Neural cell (in vitro differentiated cells): ENCODE measurements around the gene ST6GALNAC2. TPM values are rescaled to one million over a fixed set of nuclear protein-coding genes. Genes with fewer than 3 reads are reported as not detected.

Source experiments
- H2AFZ ChIP-seq: fragments of 200-600, 300-800 bp; sonication (generic), shearing (Covaris generic); 2 replicates; pipeline ENCODE4 v1.6.0; 2014; ENCODE audit warnings: low read depth, mild to moderate bottlenecking, antibody characterized with exemption, low read length, moderate library complexity
- H3F3A ChIP-seq: fragments of 200-600 bp; shearing (Covaris generic); 2 replicates; pipeline ENCODE4 v1.6.1; 2016; ENCODE audit warnings: mild to moderate bottlenecking, moderate library complexity, mixed read lengths, antibody characterized with exemption, low read length; ENCODE audit not compliant: insufficient read depth, poor library complexity, severe bottlenecking
- H3K27ac ChIP-seq: fragments of 200-600, 300-800 bp; sonication (generic), shearing (Covaris generic); 2 replicates; pipeline ENCODE4 v1.5.1; 2014; ENCODE audit warnings: mild to moderate bottlenecking, low read length, moderate library complexity
- H3K27me3 ChIP-seq: fragments of 300-800, 200-600 bp; sonication (generic), shearing (Covaris generic); 2 replicates; pipeline ENCODE4 v1.6.0; 2014; ENCODE audit warnings: mild to moderate bottlenecking, low read depth, low read length, moderate library complexity; ENCODE audit not compliant: insufficient read depth
- H3K36me3 ChIP-seq: fragments of 300-800, 200-600 bp; sonication (generic), shearing (Covaris generic); 2 replicates; pipeline ENCODE4 v1.5.1; 2014; ENCODE audit warnings: mild to moderate bottlenecking, antibody characterized with exemption, low read length, moderate library complexity; ENCODE audit not compliant: insufficient read depth
- H3K4me2 ChIP-seq: fragments of 300-800, 200-600 bp; sonication (generic), shearing (Covaris generic); 2 replicates; pipeline ENCODE4 v1.6.0; 2014; ENCODE audit warnings: mild to moderate bottlenecking, low read length
- H3K4me3 ChIP-seq: fragments of 300-800, 200-600 bp; sonication (generic), shearing (Covaris generic); 2 replicates; pipeline ENCODE4 v1.5.1; 2014; ENCODE audit warnings: mild to moderate bottlenecking, low read length, moderate library complexity
- H3K79me2 ChIP-seq: fragments of 200-600 bp; shearing (Covaris generic); replicated peaks from 2 replicates; pipeline ENCODE4 v1.6.0; 2014; ENCODE audit warnings: mild to moderate bottlenecking, low read length, moderate library complexity; ENCODE audit not compliant: insufficient read depth
- H3K9ac ChIP-seq: fragments of 300-800, 200-600 bp; sonication (generic), shearing (Covaris generic); 2 replicates; pipeline ENCODE4 v1.6.1; 2016; ENCODE audit warnings: mild to moderate bottlenecking, low read length, mixed read lengths
- H3K9me2 ChIP-seq: fragments of 200-600 bp; shearing (Covaris generic); 2 replicates; pipeline ENCODE4 v1.6.1; 2016; ENCODE audit warnings: mild to moderate bottlenecking, low read length, mixed read lengths; ENCODE audit not compliant: insufficient read depth
- H3K9me3 ChIP-seq: fragments of 200-600, 300-800 bp; sonication (generic), shearing (Covaris generic); 2 replicates; pipeline ENCODE4 v1.6.1; 2016; ENCODE audit warnings: mild to moderate bottlenecking, mixed run types, low read length, moderate library complexity, mixed read lengths
- H4K20me1 ChIP-seq: fragments of 200-600 bp; shearing (Covaris generic); 2 replicates; pipeline ENCODE4 v1.6.1; 2016; ENCODE audit warnings: mild to moderate bottlenecking, mixed run types; ENCODE audit not compliant: insufficient read depth
- EP300 ChIP-seq: fragments of 450-650 bp; conservative IDR thresholded peaks from 2 replicates; pipeline ENCODE4 v1.6.1; 2014; ENCODE audit warnings: antibody characterized with exemption, mild to moderate bottlenecking, moderate library complexity; ENCODE audit not compliant: poor library complexity, severe bottlenecking
- EZH2 ChIP-seq: fragments of 200-600, 300-800 bp; shearing (Covaris generic), sonication (generic); IDR thresholded peaks from 2 replicates; pipeline ENCODE4 v1.6.1; 2014; ENCODE audit warnings: antibody characterized with exemption, low read length, borderline replicate concordance, mild to moderate bottlenecking; ENCODE audit not compliant: insufficient read depth, poor library complexity, severe bottlenecking
- MXI1 ChIP-seq: fragments of 450-650 bp; conservative IDR thresholded peaks from 2 replicates; pipeline ENCODE4 v1.6.1; 2014; ENCODE audit warnings: antibody characterized with exemption, mild to moderate bottlenecking; ENCODE audit not compliant: poor library complexity, severe bottlenecking
- POLR2AphosphoS5 ChIP-seq: IDR thresholded peaks from 2 replicates; pipeline ENCODE4 v1.6.1; 2012
- TAF1 ChIP-seq: IDR thresholded peaks from 2 replicates; pipeline ENCODE4 v1.6.1; 2012; ENCODE audit warnings: low read depth
- polyA plus RNA-seq: library from polyadenylated mRNA; depleted of rRNA; stranded (reverse); fragments of >200 nt; gene quantifications from 2 replicates; pipeline ENCODE4 v1.2.3, GENCODE V29; 2014
- TF ChIP-seq, protein P1 (sequence below): fragments of 450-650 bp; IDR thresholded peaks from 2 replicates; pipeline ENCODE4 v1.5.1; 2014; ENCODE audit warnings: antibody characterized with exemption, mild to moderate bottlenecking, moderate library complexity; ENCODE audit not compliant: poor library complexity, severe bottlenecking

Gene ST6GALNAC2
- polyA plus RNA-seq, 1 donor from 2014 or later = not detected

DNA sequence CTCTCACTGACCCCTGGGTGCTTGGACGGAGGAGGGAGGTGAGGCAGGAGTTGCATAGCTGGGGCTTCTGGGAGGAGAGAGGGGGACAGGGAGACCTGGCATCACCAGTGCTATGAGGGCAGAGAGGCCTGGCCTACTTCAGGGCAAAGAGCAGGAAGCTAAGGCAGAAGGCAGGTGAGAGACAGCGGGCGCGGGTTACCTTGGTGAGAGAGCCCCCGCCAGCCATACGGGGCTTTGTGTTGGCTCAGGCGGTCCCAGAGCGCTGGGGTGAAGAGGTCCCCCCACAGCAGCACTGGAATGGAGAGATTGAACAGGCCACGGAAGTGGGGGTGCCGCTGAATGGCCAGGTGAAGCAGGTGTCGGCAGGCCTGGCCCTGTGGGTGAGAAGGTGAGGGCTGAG, 11.5 kb downstream of the ST6GALNAC2 start:
- Histone ChIP-seq H3K9ac (no peak overlapping the region), H3K9me3 (no peaks in the 10 kb centered on the region)
- no peak for TF ChIP-seq TAF1
- TF ChIP-seq, protein P1, sequence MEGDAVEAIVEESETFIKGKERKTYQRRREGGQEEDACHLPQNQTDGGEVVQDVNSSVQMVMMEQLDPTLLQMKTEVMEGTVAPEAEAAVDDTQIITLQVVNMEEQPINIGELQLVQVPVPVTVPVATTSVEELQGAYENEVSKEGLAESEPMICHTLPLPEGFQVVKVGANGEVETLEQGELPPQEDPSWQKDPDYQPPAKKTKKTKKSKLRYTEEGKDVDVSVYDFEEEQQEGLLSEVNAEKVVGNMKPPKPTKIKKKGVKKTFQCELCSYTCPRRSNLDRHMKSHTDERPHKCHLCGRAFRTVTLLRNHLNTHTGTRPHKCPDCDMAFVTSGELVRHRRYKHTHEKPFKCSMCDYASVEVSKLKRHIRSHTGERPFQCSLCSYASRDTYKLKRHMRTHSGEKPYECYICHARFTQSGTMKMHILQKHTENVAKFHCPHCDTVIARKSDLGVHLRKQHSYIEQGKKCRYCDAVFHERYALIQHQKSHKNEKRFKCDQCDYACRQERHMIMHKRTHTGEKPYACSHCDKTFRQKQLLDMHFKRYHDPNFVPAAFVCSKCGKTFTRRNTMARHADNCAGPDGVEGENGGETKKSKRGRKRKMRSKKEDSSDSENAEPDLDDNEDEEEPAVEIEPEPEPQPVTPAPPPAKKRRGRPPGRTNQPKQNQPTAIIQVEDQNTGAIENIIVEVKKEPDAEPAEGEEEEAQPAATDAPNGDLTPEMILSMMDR = no peak
- no peak for TF ChIP-seq EZH2
- no peak for TF ChIP-seq EP300

DNA sequence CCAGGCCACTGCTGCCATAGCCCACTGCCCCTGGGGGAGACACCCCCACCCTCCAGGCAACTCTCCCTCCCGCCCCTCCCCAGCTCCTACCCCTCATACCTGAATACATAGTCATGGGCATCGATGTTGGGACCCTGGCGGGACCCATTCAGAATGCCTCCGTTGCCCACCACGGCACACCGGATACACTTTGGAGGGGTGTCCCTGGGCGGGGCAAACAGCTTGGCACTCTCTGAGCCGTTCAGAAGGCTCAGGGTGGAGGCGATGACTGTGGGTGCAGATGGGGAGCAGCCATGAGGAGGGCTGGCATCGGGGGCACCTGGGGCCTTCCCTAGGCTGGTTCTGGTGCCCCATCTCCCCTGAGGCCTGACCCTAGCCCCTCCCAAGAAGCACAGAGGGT, 12.6 kb downstream of the ST6GALNAC2 start:
- no peaks in the 10 kb centered on the region for H3K9me3 ChIP-seq
- no peak overlapping the region for H2AFZ ChIP-seq
- no peaks in the 10 kb centered on the region for H3K9me2 ChIP-seq
- no peak overlapping the region for H3K4me3 ChIP-seq
- TF ChIP-seq POLR2AphosphoS5 = no peak
- no peak for TF ChIP-seq EP300
- H3K27me3 ChIP-seq = no peaks in the 10 kb centered on the region
- no peaks in the 10 kb centered on the region for H3K79me2 ChIP-seq
- H3F3A ChIP-seq = no peaks in the 10 kb centered on the region
- H3K36me3 ChIP-seq = no peaks in the 10 kb centered on the region
- H3K9ac ChIP-seq = no peak overlapping the region
- no peak overlapping the region for H3K4me2 ChIP-seq
- H3K27ac ChIP-seq = no peak overlapping the region
- no peaks in the 10 kb centered on the region for H4K20me1 ChIP-seq

More for the DNA sequence above, 11.5 kb downstream of the ST6GALNAC2 start:
- H3F3A ChIP-seq = no peaks in the 10 kb centered on the region
- no peaks in the 10 kb centered on the region for H3K36me3 ChIP-seq
- H3K4me2 ChIP-seq = no peak overlapping the region
- no peaks in the 10 kb centered on the region for H4K20me1 ChIP-seq
- H3K4me3 ChIP-seq = no peak overlapping the region
- no peaks in the 10 kb centered on the region for H3K9me2 ChIP-seq
- no peaks in the 10 kb centered on the region for H3K79me2 ChIP-seq
- no peak overlapping the region for H3K27ac ChIP-seq
- no peaks in the 10 kb centered on the region for H3K27me3 ChIP-seq
- H2AFZ ChIP-seq = no peak overlapping the region

DNA sequence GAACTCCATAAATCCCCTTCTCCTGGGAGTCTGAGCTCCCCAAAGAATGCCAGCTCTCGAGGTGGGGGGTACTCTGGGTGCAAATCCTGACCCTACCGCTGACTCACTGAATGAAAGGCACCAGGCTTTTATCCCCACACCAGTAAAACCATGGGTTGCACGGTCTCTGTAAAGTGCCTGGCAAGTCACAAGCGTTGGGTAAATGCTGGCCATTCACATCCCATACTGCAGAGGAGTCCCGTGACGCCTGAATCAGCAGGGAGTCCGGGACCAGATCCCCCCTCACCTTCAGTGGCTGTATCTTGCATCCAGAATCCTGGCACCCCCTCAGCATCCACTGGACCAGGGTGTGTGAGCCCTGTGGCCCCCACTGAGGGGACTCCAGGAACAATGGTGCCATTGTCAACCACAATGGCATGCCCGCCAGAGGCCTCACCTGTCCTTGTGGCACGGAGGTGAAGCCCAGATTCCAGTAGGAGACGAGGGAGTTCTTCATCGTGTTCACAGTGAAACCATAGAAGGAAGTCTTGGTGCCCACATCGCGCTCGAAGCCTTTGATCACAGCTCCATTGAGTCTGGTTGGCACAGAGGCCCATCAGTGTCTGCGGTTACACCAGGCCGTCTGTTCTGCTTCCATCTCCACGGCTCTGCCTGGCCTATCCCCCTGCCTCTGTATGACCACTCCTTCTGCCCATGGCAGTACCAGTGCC, 13.3 kb downstream of the ST6GALNAC2 start:
- Histone ChIP-seq H3K27me3 (no peaks in the 10 kb centered on the region), H3K79me2 (no peaks in the 10 kb centered on the region), H4K20me1 (no peaks in the 10 kb centered on the region), H3K9me3 (no peaks in the 10 kb centered on the region), H2AFZ (no peak overlapping the region), H3K4me3 (no peak overlapping the region), H3K9ac (no peak overlapping the region), H3K27ac (no peak overlapping the region), H3K36me3 (no peaks in the 10 kb centered on the region), H3K9me2 (no peaks in the 10 kb centered on the region), H3K4me2 (no peak overlapping the region), H3F3A (no peaks in the 10 kb centered on the region)
- TF ChIP-seq, protein P1 = no peak
- TF ChIP-seq TAF1 = no peak
- no peak for TF ChIP-seq MXI1
